Activated naive CD4-positive, alpha-beta T cell treated with anti-CD3 and anti-CD28 coated beads, Interleukin-2, amount 50 U/mL, for 16 hours (primary cell): Measurements from ENCODE around the gene CLDN4.
"Not testable (repeated sequence)": the region's sequence is repeated elsewhere in the genome, so short reads cannot be mapped to it uniquely, and the experiment has no call there.

Source experiments
- DNase-seq: peaks from one replicate; pipeline ENCODE4 v3.0.0-alpha.2; 2020

CLDN4 gene

GRCh38 chr7:73823873-73824592 is 6.8 kb upstream of the CLDN4 start:
- DNase-seq, result no peak

- no peak for DNase-seq
Observed at GRCh38 chr7:73824986-73825385, 5.8 kb upstream of the CLDN4 start.

GRCh38 chr7:73827567-73828106 is 3.2 kb upstream of the CLDN4 start:
- no peak for DNase-seq

- DNase-seq, result no peak
Observed at GRCh38 chr7:73828107-73828803, 2.5 kb upstream of the CLDN4 start.

DNA sequence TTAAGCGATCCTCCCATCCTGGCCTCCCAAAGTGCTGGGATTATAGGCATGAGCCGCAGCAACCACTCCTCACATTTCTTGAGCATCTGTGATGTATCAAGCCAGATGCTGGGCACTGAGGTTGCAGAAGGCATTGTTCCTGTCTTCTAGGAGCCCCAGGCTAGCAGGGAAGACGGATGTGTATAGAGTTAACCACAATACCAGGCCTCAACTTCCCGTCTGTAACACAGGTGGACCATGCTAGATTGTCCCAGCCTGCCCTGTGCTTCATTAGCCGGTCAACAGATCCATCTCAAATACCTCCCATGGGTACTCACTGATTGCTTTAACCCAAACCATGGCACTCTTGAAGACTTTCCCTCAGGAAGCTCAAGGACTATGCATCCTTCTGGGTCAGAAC is 1.8 kb upstream of the CLDN4 start:
- no peak for DNase-seq

- DNase-seq, result no peak
Observed at GRCh38 chr7:73829505-73829904, 1.3 kb upstream of the CLDN4 start.

DNA sequence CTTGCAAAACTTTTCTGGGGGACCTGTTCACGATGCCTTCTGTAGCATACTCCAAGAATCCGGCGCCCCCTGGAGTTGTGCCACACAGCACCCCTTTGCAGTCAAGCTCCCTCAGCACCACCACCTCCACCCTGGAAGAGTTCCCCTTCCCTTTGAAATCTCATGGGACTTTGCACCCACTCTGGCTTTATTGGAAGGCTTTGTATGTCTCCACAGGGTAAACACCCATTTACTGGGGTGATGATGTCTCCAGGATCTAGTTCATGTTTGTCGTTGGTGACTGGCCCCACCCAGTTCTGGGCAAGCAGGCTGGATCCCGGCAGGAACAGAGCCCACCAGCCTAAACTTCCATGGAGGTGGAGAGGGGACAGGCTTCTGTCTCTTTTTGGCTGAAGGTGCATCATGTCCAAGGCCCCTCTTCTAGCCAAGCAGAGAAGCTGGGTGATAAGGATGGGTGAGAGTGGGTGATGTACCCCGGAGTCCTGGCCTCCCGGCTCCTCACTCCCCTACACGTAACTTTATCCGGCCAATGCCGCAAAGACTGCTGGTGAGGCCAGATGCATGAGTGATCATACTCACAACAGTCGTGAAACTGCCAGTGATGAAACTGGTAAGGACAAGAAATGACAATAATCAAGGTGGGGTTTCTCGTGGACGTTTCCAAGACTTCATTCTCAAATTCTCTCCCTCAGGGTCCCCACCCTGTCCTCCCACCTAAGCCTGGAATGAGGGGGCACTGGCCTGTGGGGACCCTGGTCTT is 695 bp upstream of the CLDN4 start:
- no peak for DNase-seq

GRCh38 chr7:73831584-73831833 is 713 bp downstream of the CLDN4 start:
- DNase-seq, result no peak

DNA sequence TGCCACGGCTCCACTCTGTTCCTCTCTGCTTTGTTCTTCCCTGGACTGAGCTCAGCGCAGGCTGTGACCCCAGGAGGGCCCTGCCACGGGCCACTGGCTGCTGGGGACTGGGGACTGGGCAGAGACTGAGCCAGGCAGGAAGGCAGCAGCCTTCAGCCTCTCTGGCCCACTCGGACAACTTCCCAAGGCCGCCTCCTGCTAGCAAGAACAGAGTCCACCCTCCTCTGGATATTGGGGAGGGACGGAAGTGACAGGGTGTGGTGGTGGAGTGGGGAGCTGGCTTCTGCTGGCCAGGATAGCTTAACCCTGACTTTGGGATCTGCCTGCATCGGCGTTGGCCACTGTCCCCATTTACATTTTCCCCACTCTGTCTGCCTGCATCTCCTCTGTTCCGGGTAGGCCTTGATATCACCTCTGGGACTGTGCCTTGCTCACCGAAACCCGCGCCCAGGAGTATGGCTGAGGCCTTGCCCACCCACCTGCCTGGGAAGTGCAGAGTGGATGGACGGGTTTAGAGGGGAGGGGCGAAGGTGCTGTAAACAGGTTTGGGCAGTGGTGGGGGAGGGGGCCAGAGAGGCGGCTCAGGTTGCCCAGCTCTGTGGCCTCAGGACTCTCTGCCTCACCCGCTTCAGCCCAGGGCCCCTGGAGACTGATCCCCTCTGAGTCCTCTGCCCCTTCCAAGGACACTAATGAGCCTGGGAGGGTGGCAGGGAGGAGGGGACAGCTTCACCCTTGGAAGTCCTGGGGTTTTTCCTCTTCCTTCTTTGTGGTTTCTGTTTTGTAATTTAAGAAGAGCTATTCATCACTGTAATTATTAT is 1.2 kb downstream of the CLDN4 start:
- no peak for DNase-seq

- no peak for DNase-seq
Observed at GRCh38 chr7:73832806-73833205, 2.0 kb downstream of the CLDN4 start.

GRCh38 chr7:73833251-73833919 is 2.6 kb downstream of the CLDN4 start:
- no peak for DNase-seq

DNA sequence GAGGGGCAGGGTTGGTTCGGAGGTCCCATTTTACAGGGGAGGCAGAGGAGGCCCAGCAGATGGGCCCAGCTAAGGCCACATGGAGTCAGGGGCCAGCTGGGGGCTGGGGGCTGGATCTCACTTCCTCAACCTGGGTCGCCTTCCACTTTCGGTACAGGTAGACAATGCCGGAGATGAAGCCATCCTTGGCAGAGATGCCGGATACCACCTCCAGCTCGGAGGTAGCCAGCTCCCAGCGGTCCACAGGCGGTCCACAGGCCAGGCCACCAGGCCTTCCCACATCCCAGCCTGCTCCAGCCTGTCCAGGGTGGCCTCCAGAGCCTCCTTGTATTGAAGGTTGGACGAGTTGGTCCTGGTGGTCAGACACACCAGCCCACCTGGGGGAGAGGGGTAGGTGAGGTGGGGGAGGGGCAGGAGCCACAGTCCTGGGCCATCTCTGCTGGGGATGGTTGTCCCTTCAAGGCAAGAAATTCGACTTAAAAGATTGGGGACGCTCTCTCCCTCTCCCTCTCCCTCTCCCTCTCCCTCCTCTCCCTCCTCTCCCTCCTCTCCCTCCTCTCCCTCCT is 3.9 kb downstream of the CLDN4 start:
- no peak for DNase-seq

DNA sequence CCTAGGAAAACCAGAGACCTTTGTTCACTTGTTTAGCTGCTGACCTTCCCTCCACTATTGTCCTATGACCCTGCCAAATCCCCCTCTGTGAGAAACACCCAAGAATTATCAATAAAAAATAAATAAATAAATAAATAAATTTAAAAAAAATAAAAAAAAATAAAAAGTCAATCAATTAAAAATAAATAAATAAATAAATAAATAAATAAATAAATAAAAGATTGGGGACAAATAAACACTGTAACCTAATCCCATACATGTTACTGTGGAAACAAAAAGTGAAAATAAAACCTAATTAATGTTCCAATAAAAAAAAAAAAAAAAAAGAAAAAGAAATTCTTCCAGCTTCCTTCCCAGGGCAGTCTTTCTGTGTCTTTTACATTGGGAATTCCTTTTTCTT is 6.4 kb downstream of the CLDN4 start:
- not testable (repeated sequence) for DNase-seq

GRCh38 chr7:73838642-73839041 is 7.8 kb downstream of the CLDN4 start:
- no peak for DNase-seq

GRCh38 chr7:73839290-73839689 is 8.5 kb downstream of the CLDN4 start:
- no peak for DNase-seq

GRCh38 chr7:73839743-73840714 is 9.2 kb downstream of the CLDN4 start:
- DNase-seq, result no peak

GRCh38 chr7:73840715-73841379 is 10.1 kb downstream of the CLDN4 start:
- DNase-seq, result no peak

- DNase-seq, result no peak
Observed at GRCh38 chr7:73841689-73842066, 10.9 kb downstream of the CLDN4 start.

- peak; percentile 92 for DNase-seq
Observed at GRCh38 chr7:73842067-73842976, 11.5 kb downstream of the CLDN4 start, which contains the start of gene METTL27. Gene METTL27 (minus strand): TSS chr7:73842516. CDS start chr7:73842140, 376 bp downstream.
